ENCODE results near the gene CCNF.

The CCNF gene

DNA sequence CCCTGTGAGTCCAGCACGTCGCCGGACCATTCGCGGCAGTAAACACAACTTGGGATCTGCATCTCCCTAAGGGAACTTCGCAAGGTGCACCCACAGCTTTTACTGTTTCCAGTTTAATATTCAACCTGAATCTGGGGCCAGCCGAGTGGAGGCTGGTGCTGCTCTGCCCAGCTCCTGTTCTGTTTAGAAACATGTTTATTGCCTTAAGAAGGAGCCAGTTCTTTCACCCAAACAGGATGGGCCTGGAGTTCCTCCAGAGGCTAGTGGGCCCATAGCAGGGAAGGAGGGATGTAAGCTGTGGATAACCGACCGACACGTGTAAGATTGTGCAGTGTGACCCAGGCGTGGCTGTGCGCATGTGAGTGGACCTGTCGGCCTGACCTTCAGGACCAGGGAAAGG, 63.0 kb downstream of the CCNF start:
- TF ChIP-seq, protein P1, sequence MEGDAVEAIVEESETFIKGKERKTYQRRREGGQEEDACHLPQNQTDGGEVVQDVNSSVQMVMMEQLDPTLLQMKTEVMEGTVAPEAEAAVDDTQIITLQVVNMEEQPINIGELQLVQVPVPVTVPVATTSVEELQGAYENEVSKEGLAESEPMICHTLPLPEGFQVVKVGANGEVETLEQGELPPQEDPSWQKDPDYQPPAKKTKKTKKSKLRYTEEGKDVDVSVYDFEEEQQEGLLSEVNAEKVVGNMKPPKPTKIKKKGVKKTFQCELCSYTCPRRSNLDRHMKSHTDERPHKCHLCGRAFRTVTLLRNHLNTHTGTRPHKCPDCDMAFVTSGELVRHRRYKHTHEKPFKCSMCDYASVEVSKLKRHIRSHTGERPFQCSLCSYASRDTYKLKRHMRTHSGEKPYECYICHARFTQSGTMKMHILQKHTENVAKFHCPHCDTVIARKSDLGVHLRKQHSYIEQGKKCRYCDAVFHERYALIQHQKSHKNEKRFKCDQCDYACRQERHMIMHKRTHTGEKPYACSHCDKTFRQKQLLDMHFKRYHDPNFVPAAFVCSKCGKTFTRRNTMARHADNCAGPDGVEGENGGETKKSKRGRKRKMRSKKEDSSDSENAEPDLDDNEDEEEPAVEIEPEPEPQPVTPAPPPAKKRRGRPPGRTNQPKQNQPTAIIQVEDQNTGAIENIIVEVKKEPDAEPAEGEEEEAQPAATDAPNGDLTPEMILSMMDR (IDR thresholded peaks at IDR 0.05): no peak
- H3K27me3 Mint-ChIP-seq (ENCODE audit: low read depth, poor library complexity): no peaks in the 10 kb centered on the region

DNA sequence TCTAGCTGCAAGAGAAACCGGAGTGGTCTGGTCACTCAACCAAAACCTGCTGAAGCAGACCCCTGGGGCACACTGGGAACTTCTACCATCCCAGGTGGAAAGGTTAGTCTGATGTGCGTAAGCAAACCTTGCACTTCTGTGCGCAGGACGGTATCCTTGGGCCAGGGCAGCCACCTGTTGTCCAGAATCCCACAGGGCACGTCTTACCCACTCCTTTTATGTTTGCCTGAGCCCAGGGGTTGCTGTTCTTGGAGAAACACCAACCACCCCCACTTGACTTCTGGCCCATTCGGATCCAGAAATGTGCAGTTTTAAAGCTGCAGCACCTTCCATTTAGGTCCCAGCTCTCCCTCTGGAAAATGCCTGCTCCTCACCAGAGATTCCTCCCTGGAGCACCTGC, 64.4 kb downstream of the CCNF start:
- no peak overlapping the region for H3K4me3 Mint-ChIP-seq
- no peak for DNase-seq
- H3K4me1 Mint-ChIP-seq: peaks cover 27% of the 10 kb centered on the region
- H3K36me3 Mint-ChIP-seq (ENCODE audit: low read depth): peaks cover 6% of the 10 kb centered on the region
- no peaks in the 10 kb centered on the region for H3K27me3 Mint-ChIP-seq (ENCODE audit: low read depth, poor library complexity)
- H3K9me3 Mint-ChIP-seq: no peaks in the 10 kb centered on the region
- TF ChIP-seq, protein P1 (IDR thresholded peaks at IDR 0.05): no peak
- H3K27ac Mint-ChIP-seq: no peak overlapping the region

More for the DNA sequence above, 63.0 kb downstream of the CCNF start:
- H3K4me1 Mint-ChIP-seq: peaks cover 28% of the 10 kb centered on the region
- H3K4me3 Mint-ChIP-seq: no peak overlapping the region
- H3K9me3 Mint-ChIP-seq: no peaks in the 10 kb centered on the region
- H3K36me3 Mint-ChIP-seq (ENCODE audit: low read depth): peaks cover under 1% of the 10 kb centered on the region
- no peak for DNase-seq
- H3K27ac Mint-ChIP-seq: no peak overlapping the region

DNA sequence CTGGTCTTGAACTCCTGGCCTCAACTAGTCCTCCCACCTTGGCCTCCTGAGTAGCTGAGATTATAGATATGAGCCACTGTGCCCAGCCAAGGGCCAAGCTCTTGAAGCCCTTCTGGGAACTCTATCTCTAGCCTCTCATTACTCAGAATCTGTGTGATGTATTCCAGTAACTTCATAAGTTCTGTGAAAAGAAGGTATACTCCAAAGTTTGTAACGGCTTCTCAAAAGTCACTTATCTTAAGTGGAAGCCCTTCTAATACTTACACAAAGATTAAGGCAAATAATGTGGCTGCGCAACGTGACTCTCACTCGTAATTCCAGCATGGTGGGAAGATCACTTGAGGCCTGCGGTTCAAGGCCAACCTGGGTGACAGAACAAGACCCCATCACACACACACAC, 65.4 kb downstream of the CCNF start:
- TF ChIP-seq, protein P1 (IDR thresholded peaks at IDR 0.05): no peak
- Mint-ChIP-seq H3K36me3 (ENCODE audit: low read depth) (peaks cover 6% of the 10 kb centered on the region), H3K4me1 (peaks cover 27% of the 10 kb centered on the region), H3K27me3 (ENCODE audit: low read depth, poor library complexity) (peaks cover 3% of the 10 kb centered on the region), H3K9me3 (no peaks in the 10 kb centered on the region), H3K4me3 (no peak overlapping the region), H3K27ac (no peak overlapping the region)
- no peak for DNase-seq

DNA sequence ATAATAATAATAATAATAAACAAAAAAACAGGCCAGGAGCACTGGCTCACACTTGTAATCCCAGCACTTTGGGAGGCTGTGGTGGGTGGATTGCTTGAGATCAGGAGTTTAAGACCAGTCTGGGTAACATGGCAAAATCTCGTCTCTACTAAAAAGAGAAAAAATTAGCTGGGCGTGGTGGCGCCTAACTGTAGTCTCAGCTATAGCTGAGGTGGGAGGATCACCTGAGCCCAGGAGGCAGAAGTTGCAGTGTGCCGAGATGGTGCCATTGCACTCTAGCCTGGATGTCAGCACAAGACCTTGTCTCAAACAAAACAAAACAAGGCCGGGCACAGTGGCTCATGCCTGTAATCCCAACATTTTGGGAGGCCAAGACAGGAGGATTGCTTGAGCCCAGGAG, 65.8 kb downstream of the CCNF start:
- Mint-ChIP-seq H3K4me1 (peaks cover 27% of the 10 kb centered on the region), H3K4me3 (no peak overlapping the region), H3K36me3 (ENCODE audit: low read depth) (peaks cover 6% of the 10 kb centered on the region), H3K27me3 (ENCODE audit: low read depth, poor library complexity) (peaks cover 3% of the 10 kb centered on the region), H3K27ac (no peak overlapping the region), H3K9me3 (no peaks in the 10 kb centered on the region)
- DNase-seq: no peak
- TF ChIP-seq, protein P1 (IDR thresholded peaks at IDR 0.05): no peak

DNA sequence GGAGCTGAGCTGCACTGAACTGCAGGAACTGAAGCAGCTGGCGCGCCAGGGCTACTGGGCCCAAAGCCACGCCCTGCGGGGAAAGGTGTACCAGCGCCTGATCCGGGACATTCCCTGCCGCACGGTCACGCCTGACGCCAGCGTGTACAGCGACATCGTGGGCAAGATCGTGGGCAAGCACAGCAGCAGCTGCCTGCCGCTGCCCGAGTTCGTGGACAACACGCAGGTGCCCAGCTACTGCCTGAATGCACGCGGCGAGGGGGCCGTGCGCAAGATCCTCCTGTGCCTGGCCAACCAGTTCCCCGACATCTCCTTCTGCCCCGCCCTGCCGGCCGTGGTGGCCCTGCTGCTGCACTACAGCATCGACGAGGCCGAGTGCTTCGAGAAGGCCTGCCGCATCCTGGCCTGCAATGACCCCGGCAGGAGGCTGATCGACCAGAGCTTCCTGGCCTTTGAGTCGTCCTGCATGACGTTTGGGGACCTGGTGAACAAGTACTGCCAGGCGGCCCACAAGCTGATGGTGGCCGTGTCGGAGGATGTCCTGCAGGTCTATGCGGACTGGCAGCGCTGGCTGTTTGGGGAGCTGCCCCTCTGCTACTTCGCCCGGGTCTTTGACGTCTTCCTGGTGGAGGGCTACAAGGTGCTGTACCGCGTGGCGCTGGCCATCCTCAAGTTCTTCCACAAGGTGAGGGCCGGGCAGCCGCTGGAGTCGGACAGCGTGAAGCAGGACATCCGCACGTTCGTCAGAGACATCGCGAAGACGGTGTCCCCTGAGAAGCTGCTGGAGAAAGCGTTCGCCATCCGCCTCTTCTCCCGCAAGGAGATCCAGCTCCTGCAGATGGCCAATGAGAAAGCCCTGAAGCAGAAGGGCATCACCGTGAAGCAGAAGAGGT, 67.2 kb downstream of the CCNF start:
- Mint-ChIP-seq H3K4me1 (peaks cover 16% of the 10 kb centered on the region), H3K9me3 (no peaks in the 10 kb centered on the region), H3K27ac (no peak overlapping the region), H3K36me3 (ENCODE audit: low read depth) (peaks cover 6% of the 10 kb centered on the region), H3K4me3 (no peak overlapping the region), H3K27me3 (ENCODE audit: low read depth, poor library complexity) (peaks cover 3% of the 10 kb centered on the region)
- no peak for DNase-seq
- TF ChIP-seq, protein P1 (IDR thresholded peaks at IDR 0.05): no peak

Data from nephron progenitor cell (in vitro differentiated cells).